Measurements from ENCODE around the gene SHH.

SHH gene

GRCh38 chr7:155811895-155812761 is at the start of gene SHH:
TSS of gene SHH (minus strand) at chr7:155812463. CDS start at chr7:155812122, 341 bp downstream.
- DNase-seq, result no peak

GRCh38 chr7:155861480-155861868 is 49.2 kb upstream of the SHH start:
- no peak for DNase-seq

GRCh38 chr7:155860840-155861479 is 48.7 kb upstream of the SHH start:
- DNase-seq, result no peak

GRCh38 chr7:155860461-155860839 is 48.2 kb upstream of the SHH start:
- no peak for DNase-seq

- DNase-seq, result no peak
These were observed 46.3 kb upstream of the SHH start for GRCh38 chr7:155858521-155859061.

GRCh38 chr7:155857141-155857540 is 44.9 kb upstream of the SHH start:
- DNase-seq, result no peak

- no peak for DNase-seq
These were observed 44.4 kb upstream of the SHH start for GRCh38 chr7:155856656-155857055.

GRCh38 chr7:155852426-155853301 is 40.4 kb upstream of the SHH start:
- DNase-seq, result no peak

- DNase-seq, result no peak
These were observed 39.6 kb upstream of the SHH start for GRCh38 chr7:155851892-155852291.

GRCh38 chr7:155850766-155851678 is 38.8 kb upstream of the SHH start:
- DNase-seq, result no peak

GRCh38 chr7:155850001-155850436 is 37.8 kb upstream of the SHH start:
- DNase-seq, result no peak

- no peak for DNase-seq
These were observed 36.7 kb upstream of the SHH start for GRCh38 chr7:155848691-155849669.

- DNase-seq, result no peak
These were observed 35.7 kb upstream of the SHH start for GRCh38 chr7:155847821-155848435.

- DNase-seq, result no peak
These were observed 34.7 kb upstream of the SHH start for GRCh38 chr7:155846936-155847335.

GRCh38 chr7:155846156-155846555 is 33.9 kb upstream of the SHH start:
- DNase-seq, result no peak

- DNase-seq, result no peak
These were observed 33.0 kb upstream of the SHH start for GRCh38 chr7:155845226-155845625.

GRCh38 chr7:155844526-155844925 is 32.3 kb upstream of the SHH start:
- DNase-seq, result no peak

- DNase-seq, result no peak
These were observed 31.8 kb upstream of the SHH start for GRCh38 chr7:155844019-155844453.

- no peak for DNase-seq
These were observed 31.3 kb upstream of the SHH start for GRCh38 chr7:155843426-155844018.
